Neuronal stem cell (in vitro differentiated cells): ENCODE data around the gene SPECC1L.
A peak's percentile ranks its signal among the peaks of the same experiment; 100 is the strongest.

ENCODE experiments used
- DNase-seq: peaks from one replicate; pipeline ENCODE4 v3.0.0-alpha.2; 2013; ENCODE audit warnings: low spot score
- H2AFZ ChIP-seq: one replicate; pipeline ENCODE4 v1.6.1; 2013; ENCODE audit warnings: mild to moderate bottlenecking, low read length, inconsistent platforms
- H2AK5ac ChIP-seq: 2 replicates; pipeline ENCODE4 v1.6.1; 2013; ENCODE audit warnings: low read depth, mild to moderate bottlenecking, inconsistent platforms, low read length, moderate library complexity, mixed read lengths
- H2BK120ac ChIP-seq: 2 replicates; pipeline ENCODE4 v1.6.1; 2013; ENCODE audit warnings: low read depth, mild to moderate bottlenecking, inconsistent platforms, low read length, moderate library complexity, mixed read lengths
- H2BK12ac ChIP-seq: one replicate; pipeline ENCODE4 v1.6.1; 2013; ENCODE audit warnings: low read length, inconsistent platforms
- H2BK15ac ChIP-seq: 2 replicates; pipeline ENCODE4 v1.6.1; 2013; ENCODE audit warnings: mild to moderate bottlenecking, low read length, inconsistent platforms, mixed read lengths
- H2BK5ac ChIP-seq: one replicate; pipeline ENCODE4 v1.6.1; 2013; ENCODE audit warnings: inconsistent platforms, mild to moderate bottlenecking, low read length, moderate library complexity
- H3K14ac ChIP-seq: one replicate; pipeline ENCODE4 v1.6.1; 2013; ENCODE audit warnings: low read length, inconsistent platforms
- H3K18ac ChIP-seq: 2 replicates; pipeline ENCODE4 v1.6.1; 2013; ENCODE audit warnings: low read length, inconsistent platforms
- H3K23ac ChIP-seq: 2 replicates; pipeline ENCODE4 v1.6.1; 2013; ENCODE audit warnings: low read depth, mild to moderate bottlenecking, mixed read lengths, low read length, inconsistent platforms; ENCODE audit not compliant: poor library complexity
- H3K27ac ChIP-seq: replicated peaks from 3 replicates; pipeline ENCODE4 v1.5.1; 2013; ENCODE audit warnings: low read length, inconsistent platforms
- H3K27me3 ChIP-seq, 3 experiments: 2 replicates each; pipeline ENCODE4 v1.6.1; 2013; ENCODE audit warnings: low read length in 3 of 3, mild to moderate bottlenecking in 2 of 3, inconsistent platforms in 1 of 3, low read depth in 1 of 3, mixed read lengths in 1 of 3, moderate library complexity in 1 of 3; ENCODE audit not compliant: control insufficient read depth in 3 of 3, insufficient read depth in 3 of 3
- H3K36me3 ChIP-seq, 2 donors: replicated peaks in 1 of 2; 2 replicates each; pipeline ENCODE4 v1.6.1; 2013; ENCODE audit warnings: low read length in 2 of 2; ENCODE audit not compliant: control insufficient read depth in 2 of 2, insufficient read depth in 2 of 2
- H3K4ac ChIP-seq: 2 replicates; pipeline ENCODE4 v1.6.1; 2013; ENCODE audit warnings: inconsistent platforms, mild to moderate bottlenecking, low read length, moderate library complexity
- H3K4me1 ChIP-seq, 2 donors: 1 replicate in 1 of 2; 2 replicates in 1 of 2; pipeline ENCODE4 v1.6.1; 2013; ENCODE audit warnings: low read length in 2 of 2, low read depth in 1 of 2; ENCODE audit not compliant: control insufficient read depth in 2 of 2, insufficient read depth in 1 of 2
- H3K4me2 ChIP-seq: one replicate; pipeline ENCODE4 v1.6.1; 2013; ENCODE audit warnings: mild to moderate bottlenecking, low read length, inconsistent platforms; ENCODE audit not compliant: insufficient read depth, poor library complexity, severe bottlenecking
- H3K4me3 ChIP-seq, 2 donors: 2 replicates each; pipeline ENCODE4 v1.5.1; 2013; ENCODE audit warnings: low read length in 2 of 2, mild to moderate bottlenecking in 2 of 2, inconsistent platforms in 1 of 2, moderate library complexity in 1 of 2
- H3K79me1 ChIP-seq: one replicate; pipeline ENCODE4 v1.6.1; 2013; ENCODE audit warnings: low read depth, mild to moderate bottlenecking, inconsistent platforms, low read length, moderate library complexity
- H3K9ac ChIP-seq: one replicate; pipeline ENCODE4 v1.6.1; 2013; ENCODE audit warnings: mild to moderate bottlenecking, low read depth, low read length, inconsistent platforms; ENCODE audit not compliant: poor library complexity
- H3K9me3 ChIP-seq, 2 donors: replicated peaks in 1 of 2; 2 replicates each; pipeline versions ENCODE3 to v1.6.1; 2013; ENCODE audit warnings: low read length in 2 of 2, mild to moderate bottlenecking in 2 of 2, inconsistent platforms in 1 of 2, low read depth in 1 of 2, mixed read lengths in 1 of 2, moderate library complexity in 1 of 2; ENCODE audit not compliant: control insufficient read depth in 2 of 2, insufficient read depth in 1 of 2
- H4K8ac ChIP-seq: one replicate; pipeline ENCODE4 v1.6.1; 2013; ENCODE audit warnings: low read depth, mild to moderate bottlenecking, inconsistent platforms, low read length, moderate library complexity
- H4K91ac ChIP-seq: one replicate; pipeline ENCODE4 v1.6.1; 2013; ENCODE audit warnings: low read length, low read depth, mild to moderate bottlenecking, inconsistent platforms; ENCODE audit not compliant: poor library complexity
- WGBS, 2 donors: extraction: QIAGEN DNeasy Blood & Tissue Kit; methylation state at CpG; one replicate each; pipeline ENCODE4 v1.1.7; 2013; ENCODE audit warnings: missing lambda C conversion rate in 2 of 2, mixed read lengths in 1 of 2; ENCODE audit not compliant: insufficient read length in 2 of 2, insufficient replicate concordance in 1 of 2; ENCODE audit errors: extremely low coverage in 2 of 2; 5-methylcytosine and 5-hydroxymethylcytosine counted together

The SPECC1L gene

GRCh38 chr22:24333301-24333700 lies 62.7 kb downstream of the SPECC1L start:
- no peak overlapping the region for H2BK12ac ChIP-seq
- H2BK120ac ChIP-seq: no peak overlapping the region
- H2BK5ac ChIP-seq: no peak overlapping the region
- no peak overlapping the region for H2AFZ ChIP-seq
- no peak for DNase-seq
- no CpG with 5 or more reads among the region's 2 CpGs for WGBS, 2 donors
- H2AK5ac ChIP-seq: no peak overlapping the region
- no peak overlapping the region for H3K23ac ChIP-seq
- H3K4me2 ChIP-seq: no peak overlapping the region
- no peak overlapping the region for H3K4me3 ChIP-seq
- H3K36me3 ChIP-seq: peaks cover 14 to 98% of the 10 kb centered on the region in 2 donors
- no peak overlapping the region for H3K18ac ChIP-seq
- no peaks in the 10 kb centered on the region for H3K79me1 ChIP-seq
- H3K27me3 ChIP-seq: no peaks in the 10 kb centered on the region
- no peak overlapping the region for H4K8ac ChIP-seq
- no peak overlapping the region for H3K4ac ChIP-seq
- no peak overlapping the region for H3K27ac ChIP-seq
- H3K4me1 ChIP-seq: peaks cover 0 to 3% of the 10 kb centered on the region in 2 donors
- H3K9ac ChIP-seq: no peak overlapping the region
- H3K14ac ChIP-seq: no peak overlapping the region
- no peak overlapping the region for H2BK15ac ChIP-seq
- H4K91ac ChIP-seq: no peak overlapping the region
- no peaks in the 10 kb centered on the region for H3K9me3 ChIP-seq

GRCh38 chr22:24335496-24335895 lies 64.9 kb downstream of the SPECC1L start:
- H3K36me3 ChIP-seq: peaks cover 20 to 98% of the 10 kb centered on the region in 2 donors
- H3K18ac ChIP-seq: no peak overlapping the region
- H2AFZ ChIP-seq: no peak overlapping the region
- H3K14ac ChIP-seq: no peak overlapping the region
- no peak overlapping the region for H4K8ac ChIP-seq
- no peak overlapping the region for H2AK5ac ChIP-seq
- DNase-seq: no peak
- H3K23ac ChIP-seq: no peak overlapping the region
- H3K4me2 ChIP-seq: no peak overlapping the region
- no peak overlapping the region for H2BK12ac ChIP-seq
- H3K9me3 ChIP-seq: no peaks in the 10 kb centered on the region
- no peak overlapping the region for H3K9ac ChIP-seq
- H3K79me1 ChIP-seq: no peaks in the 10 kb centered on the region
- H3K27ac ChIP-seq: no peak overlapping the region
- no CpG with 5 or more reads among the region's 1 CpG for WGBS, 2 donors
- H3K4me1 ChIP-seq: peaks cover 0 to 7% of the 10 kb centered on the region in 2 donors
- no peak overlapping the region for H3K4ac ChIP-seq
- no peak overlapping the region for H2BK5ac ChIP-seq
- H2BK15ac ChIP-seq: no peak overlapping the region
- no peak overlapping the region for H4K91ac ChIP-seq
- no peak overlapping the region for H2BK120ac ChIP-seq
- H3K27me3 ChIP-seq: no peaks in the 10 kb centered on the region
- no peak overlapping the region for H3K4me3 ChIP-seq

- Histone ChIP-seq H2BK120ac (no peak overlapping the region), H2AFZ (no peak overlapping the region), H3K4me3 (no peak overlapping the region), H3K9ac (no peak overlapping the region), H4K91ac (no peak overlapping the region), H3K79me1 (no peaks in the 10 kb centered on the region), H3K9me3 (no peaks in the 10 kb centered on the region), H3K4me1 (peaks cover 0 to 7% of the 10 kb centered on the region in 2 donors), H4K8ac (no peak overlapping the region), H3K27me3 (no peaks in the 10 kb centered on the region), H2AK5ac (no peak overlapping the region), H3K23ac (no peak overlapping the region), H3K18ac (no peak overlapping the region), H2BK15ac (no peak overlapping the region), H3K14ac (no peak overlapping the region), H3K36me3 (peaks cover 24 to 97% of the 10 kb centered on the region in 2 donors), H2BK5ac (no peak overlapping the region), H3K4me2 (no peak overlapping the region), H3K4ac (no peak overlapping the region), H2BK12ac (no peak overlapping the region), H3K27ac (no peak overlapping the region)
- no CpG with 5 or more reads among the region's 6 CpGs for WGBS, 2 donors
- DNase-seq: no peak
Measured at GRCh38 chr22:24337894-24338645, 67.4 kb downstream of the SPECC1L start.

- Histone ChIP-seq H2BK5ac (no peak overlapping the region), H3K27ac (peak overlapping the region; percentile 26), H4K91ac (no peak overlapping the region), H3K36me3 (peaks cover 24 to 97% of the 10 kb centered on the region in 2 donors), H3K4ac (no peak overlapping the region), H2AFZ (no peak overlapping the region), H3K23ac (no peak overlapping the region), H3K14ac (no peak overlapping the region), H4K8ac (no peak overlapping the region), H3K4me2 (no peak overlapping the region), H3K79me1 (no peaks in the 10 kb centered on the region), H2BK15ac (no peak overlapping the region), H3K9ac (no peak overlapping the region), H3K4me1 (peaks cover 0 to 7% of the 10 kb centered on the region in 2 donors), H3K9me3 (no peaks in the 10 kb centered on the region), H3K18ac (no peak overlapping the region), H3K4me3 (no peak overlapping the region), H2BK12ac (no peak overlapping the region), H2BK120ac (no peak overlapping the region), H3K27me3 (no peaks in the 10 kb centered on the region), H2AK5ac (no peak overlapping the region)
- peak; percentile 1 for DNase-seq
- WGBS, 2 donors: no CpG with 5 or more reads among the region's 3 CpGs
Measured at GRCh38 chr22:24338726-24339451, 68.3 kb downstream of the SPECC1L start.
